HG03520 (cell line): ENCODE results near the gene SETDB1.
A peak's percentile ranks its signal among the peaks of the same experiment; 100 is the strongest.
"Not testable (repeated sequence)": the region's sequence is repeated elsewhere in the genome, so short reads cannot be mapped to it uniquely, and the experiment has no call there.

ENCODE experiments used
- ATAC-seq: cut with Tn5 transposase; IDR thresholded peaks from one replicate; pipeline ENCODE4 v1.9.1; 2021; ENCODE audit warnings: mild to moderate bottlenecking, moderate library complexity; ENCODE audit not compliant: unreplicated experiment

Gene SETDB1

DNA sequence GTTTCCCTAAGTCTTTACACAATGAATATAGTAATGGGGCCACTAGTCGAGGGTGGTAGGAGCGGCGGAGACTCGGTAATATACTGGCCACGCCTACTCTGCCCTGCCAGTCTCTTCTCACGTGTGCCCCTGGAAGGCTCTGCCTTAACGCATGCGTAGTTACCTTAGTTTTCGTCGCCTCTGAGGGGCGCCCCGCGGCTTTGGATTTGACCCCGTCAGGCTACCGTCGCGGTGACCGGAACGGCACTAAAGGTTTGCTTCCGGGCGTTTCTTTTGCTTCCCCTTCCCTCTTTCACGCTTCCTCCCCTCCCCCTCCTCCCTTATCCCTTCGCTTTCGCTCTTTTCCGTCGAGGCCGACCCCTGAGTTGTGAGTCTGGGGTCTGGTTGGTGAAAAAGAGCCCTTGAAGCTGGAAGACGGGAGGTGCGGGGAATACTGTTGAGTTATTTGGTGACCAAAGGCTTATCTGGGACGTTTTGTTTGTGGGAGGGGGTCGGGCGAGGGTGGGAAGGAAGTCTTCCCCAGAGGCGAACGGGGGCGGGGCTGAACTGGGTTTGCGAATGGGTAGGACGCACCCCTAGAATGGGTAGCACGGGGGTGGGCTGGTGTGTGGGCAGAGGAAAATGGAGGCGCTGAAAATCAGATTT, at the start of gene SETDB1:
SETDB1 (plus strand) TSS at position 267 of the 645 bp plus-strand sequence. CDS start 1,352 bp downstream, outside the sequence.
- peak; percentile 83 for ATAC-seq

- not testable (repeated sequence) for ATAC-seq
Observed at GRCh38 chr1:150878931-150879330, 47.2 kb upstream of the SETDB1 start.

- ATAC-seq = no peak
Observed at GRCh38 chr1:150881331-150882070, 44.7 kb upstream of the SETDB1 start.

GRCh38 chr1:150883121-150883520, 43.0 kb upstream of the SETDB1 start:
- ATAC-seq = not testable (repeated sequence)

DNA sequence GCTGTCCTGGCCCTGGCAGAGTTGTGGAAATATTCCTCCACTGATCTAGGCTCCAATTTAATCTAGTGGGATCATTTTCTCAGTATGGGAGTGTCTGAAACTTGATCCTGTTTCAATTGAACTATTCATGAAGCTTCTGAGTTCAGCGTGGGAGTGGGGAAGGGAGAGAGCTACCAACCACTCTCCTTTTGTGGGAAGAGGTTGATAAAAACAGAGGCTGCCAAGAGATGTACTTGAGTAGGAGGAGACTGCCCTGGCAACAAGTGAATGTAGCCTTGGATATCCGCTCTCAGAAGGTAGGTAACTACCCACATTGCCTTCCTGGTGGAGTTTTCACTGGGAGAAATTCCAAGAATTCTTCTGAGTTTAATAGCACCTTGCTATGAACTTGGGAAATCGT, 39.1 kb upstream of the SETDB1 start, which contains the start of gene CTXND2:
CTXND2 (plus strand) TSS at position 119 of the 400 bp plus-strand sequence. CDS start 25,179 bp downstream, outside the sequence.
- no peak for ATAC-seq

GRCh38 chr1:150888727-150889126, 37.4 kb upstream of the SETDB1 start:
- no peak for ATAC-seq

DNA sequence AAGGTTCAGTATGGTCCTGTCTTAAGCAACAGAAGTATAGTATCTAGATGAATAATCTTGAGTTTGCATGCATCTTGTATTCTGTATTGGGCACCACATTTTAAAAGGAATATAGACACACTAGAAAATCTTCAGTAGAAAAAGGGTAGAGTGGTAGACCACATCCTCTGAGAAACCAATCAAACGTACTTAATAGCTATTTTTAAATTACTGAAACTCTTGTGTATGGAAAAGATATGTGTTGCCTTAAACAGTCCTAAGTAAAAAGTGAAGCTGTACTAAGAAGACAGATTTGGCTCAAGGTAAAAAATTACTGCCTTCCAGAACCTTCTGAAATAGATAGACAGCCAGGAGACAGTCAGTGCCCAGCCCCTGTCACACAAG, 36.1 kb upstream of the SETDB1 start:
- ATAC-seq = no peak

DNA sequence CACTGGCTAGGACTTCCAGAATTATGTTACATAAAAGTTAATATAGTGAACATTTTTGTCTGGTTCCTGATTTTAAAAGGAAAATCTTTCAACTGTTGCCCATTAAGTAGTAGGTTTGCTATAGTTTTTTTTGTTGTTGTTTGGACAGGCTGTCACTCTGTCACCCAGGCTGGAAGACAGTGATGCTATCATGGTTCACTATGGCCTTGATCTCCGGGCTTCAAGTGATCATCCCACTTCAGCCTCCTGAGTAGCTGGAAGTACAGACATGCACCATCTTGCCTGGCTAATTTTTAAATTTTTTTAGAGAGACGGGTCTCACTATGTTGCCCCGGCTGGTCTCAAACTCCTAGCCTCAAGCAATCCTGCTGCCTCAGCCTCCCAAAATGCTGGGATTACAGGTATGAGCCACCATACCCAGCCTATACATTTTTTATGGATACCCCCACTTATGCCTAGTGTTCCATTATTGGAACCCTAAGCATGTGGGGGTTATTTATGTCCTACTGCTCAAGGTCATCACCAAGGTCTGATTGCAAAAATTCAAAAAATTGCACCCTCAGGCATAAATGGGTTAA, 32.7 kb upstream of the SETDB1 start:
- no peak for ATAC-seq

DNA sequence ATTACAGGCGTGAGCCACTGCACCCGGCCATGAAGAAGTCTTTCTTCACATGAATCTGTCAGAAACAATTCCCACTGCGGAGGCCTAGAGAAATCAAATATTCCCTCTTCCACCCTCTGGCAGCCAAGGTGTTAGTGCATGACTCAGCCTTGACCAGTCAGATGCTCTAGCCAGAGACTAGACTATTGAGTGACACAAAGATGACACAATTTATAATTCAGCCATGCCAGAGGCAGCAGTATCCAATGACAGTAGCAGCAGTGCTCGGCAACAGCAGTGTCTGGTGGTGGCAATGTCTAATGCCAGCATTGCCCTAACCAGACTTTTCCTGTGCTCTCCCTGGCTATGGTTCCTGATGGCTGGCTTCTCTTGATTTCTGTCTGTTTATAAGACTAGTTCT, 30.5 kb upstream of the SETDB1 start:
- no peak for ATAC-seq

- ATAC-seq = not testable (repeated sequence)
Observed at GRCh38 chr1:150899795-150900194, 26.4 kb upstream of the SETDB1 start.

DNA sequence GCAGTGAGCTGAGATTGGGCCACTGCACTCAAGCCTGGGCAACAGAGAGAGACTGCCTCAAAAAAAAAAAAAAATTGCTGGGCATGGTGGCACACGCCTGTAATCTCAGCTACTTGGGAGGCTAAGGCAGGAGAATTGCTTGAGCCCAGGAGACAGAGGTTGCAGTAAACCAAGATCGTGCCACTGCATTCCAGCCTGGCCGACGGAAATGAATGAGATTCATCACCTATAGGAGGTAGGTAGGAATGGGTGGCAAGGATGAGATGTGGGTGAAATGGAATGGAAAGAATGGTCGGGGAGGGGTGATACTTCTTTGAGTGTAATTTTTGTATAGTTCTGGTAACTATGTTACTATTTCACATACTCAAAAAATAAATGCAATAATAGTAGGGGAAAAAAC, 23.8 kb upstream of the SETDB1 start:
- no peak for ATAC-seq

DNA sequence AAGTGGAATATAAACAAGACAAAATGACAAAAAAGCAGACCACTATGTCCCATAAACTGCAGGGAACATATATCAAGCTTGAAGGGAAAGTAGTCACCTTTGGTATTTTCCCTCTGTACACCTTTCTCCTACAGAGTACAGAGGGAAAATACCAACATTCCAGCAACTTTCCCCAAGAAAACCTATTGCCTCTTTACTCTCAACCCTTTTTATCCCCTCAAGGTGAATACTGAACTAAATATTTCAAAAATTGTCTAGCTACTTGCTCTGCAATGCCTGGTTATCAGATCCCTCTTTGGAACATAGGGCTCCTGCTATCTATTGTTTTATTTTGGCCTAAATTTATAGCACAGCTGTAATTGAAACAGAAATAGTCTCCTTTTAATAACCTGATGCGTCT, 23.4 kb upstream of the SETDB1 start:
- no peak for ATAC-seq

DNA sequence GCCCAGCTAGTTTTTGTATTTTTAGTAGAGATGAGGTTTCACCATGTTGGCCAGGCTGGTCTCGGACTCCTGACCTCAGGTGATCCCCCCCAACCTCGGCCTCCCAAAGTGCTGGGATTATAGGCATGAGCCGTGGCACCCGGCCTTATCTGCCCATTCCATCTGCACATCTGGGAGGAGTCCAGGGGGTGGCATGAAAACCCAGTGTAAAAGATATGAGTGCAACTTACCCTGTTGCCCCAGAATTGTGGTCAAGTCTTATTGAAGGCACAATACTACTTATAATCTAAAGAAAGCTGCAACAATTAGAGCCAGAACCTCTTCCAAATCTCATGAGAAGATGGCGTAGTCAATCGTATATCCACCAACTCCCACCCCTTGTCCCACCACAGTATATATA, 20.9 kb upstream of the SETDB1 start:
- no peak for ATAC-seq

- no peak for ATAC-seq
Observed at GRCh38 chr1:150906329-150906728, 19.8 kb upstream of the SETDB1 start.

GRCh38 chr1:150906813-150907212, 19.4 kb upstream of the SETDB1 start:
- ATAC-seq = no peak

- no peak for ATAC-seq
Observed at GRCh38 chr1:150909585-150910180, 16.5 kb upstream of the SETDB1 start.

DNA sequence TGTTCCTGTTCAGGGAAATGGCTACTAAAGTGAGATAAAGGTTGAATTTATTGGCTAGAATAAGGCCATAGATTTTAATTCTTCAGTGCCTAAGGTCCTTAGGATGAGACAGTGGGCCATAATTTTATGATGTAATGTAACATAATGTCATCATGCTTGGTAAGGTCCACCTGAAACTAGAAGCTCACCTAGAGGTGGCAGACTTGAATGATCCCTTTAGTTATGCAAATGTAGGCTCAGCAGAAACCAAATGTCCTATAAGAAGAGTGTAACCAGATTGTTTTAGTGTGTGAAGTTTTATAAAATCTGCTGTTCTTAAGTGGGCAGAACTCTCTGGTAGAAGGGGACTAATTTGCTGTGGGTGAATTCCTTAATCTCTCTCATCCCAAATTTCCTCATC, 13.5 kb upstream of the SETDB1 start:
- no peak for ATAC-seq

DNA sequence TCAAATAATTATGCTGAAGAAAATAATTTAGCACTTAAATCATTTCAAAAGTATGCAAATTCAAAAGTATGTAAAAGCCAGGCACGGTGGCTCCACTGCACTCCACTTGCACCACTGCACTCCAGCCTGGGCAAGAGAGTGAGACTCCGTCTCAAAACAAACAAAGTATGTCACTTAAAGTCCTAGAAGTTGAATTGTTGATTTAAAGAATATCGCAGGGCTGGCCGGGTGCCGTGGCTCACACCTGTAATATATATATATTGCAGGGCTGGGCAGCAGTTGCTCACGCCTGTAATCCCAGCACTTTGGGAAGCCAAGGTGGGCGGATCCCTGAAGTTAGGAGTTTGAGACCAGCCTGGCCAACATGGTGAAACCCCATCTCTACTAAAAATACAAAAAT, 8.8 kb upstream of the SETDB1 start:
- no peak for ATAC-seq

DNA sequence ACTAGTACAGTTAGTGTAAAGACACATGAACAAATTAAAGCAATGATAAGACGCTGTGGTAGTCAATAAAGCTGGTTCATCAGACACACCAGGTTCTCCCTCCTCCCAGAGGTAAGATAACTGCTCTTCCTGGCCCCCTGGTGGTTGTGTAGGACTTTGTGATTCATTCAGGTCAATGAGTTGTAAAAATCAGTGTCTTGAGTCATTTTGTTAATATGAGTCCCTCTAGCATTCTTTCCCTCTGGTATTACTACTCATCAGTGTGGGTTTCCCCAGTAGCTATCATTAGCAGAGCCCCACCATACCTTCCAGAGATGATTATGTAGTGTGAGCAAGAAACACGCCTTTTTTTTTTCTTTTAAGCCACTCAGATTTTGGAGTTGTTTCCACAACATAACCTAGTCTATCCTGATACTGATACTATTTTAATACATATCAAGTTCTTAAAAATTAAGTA, 3.6 kb upstream of the SETDB1 start:
- ATAC-seq = peak; percentile 50

DNA sequence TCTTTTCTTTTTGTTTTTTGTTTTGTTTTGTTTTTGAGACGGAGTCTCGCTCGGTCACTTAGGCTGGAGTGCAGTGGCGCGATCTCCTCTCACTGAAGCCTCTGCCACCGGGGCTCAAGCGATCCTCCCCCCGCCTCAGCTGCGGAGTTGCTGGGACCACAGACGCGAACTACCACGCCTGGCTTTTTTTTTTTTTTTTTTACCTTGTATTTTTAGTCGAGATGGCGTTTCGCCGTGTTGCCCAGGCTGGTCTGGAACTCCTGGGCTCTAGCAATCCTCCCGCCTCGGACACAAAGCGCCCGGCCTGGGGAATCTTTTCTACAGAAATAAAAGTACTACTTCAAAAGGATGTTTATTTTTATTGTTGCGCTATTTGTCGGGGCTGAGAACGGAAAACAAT, 1.1 kb upstream of the SETDB1 start:
- no peak for ATAC-seq

DNA sequence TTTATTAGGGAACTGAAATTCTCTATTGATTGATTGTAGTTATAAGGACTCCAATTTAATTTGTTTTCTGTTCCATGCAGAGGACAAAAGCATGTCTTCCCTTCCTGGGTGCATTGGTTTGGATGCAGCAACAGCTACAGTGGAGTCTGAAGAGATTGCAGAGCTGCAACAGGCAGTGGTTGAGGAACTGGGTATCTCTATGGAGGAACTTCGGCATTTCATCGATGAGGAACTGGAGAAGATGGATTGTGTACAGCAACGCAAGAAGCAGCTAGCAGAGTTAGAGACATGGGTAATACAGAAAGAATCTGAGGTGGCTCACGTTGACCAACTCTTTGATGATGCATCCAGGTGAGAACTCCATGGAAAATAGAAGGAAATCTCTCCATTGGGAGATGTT, 1.5 kb downstream of the SETDB1 start:
- ATAC-seq = no peak

DNA sequence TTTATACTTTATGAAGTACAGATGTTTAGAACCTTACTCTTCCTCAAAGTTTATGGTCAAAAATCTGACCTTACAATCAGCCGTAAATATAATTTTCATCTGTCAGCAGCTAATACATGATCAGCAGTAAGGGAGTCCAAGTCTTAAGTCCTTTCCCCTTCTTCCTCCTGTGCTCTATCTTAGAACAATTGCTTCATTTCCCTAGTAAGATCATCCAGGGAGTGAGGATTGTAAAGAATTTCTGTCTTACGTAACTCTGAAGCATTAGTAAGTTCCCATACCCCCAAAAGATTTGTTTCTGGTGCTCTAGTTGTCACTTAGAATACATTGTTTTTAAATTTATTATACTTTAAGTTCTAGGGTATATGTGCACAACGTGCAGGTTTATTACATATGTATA, 2.1 kb downstream of the SETDB1 start:
- no peak for ATAC-seq
